Loucy (cell line): Measurements from ENCODE around the gene RANBP3.

ENCODE experiments used
- H2AFZ ChIP-seq: fragments of 200-600 bp; sonication (generic); 2 replicates; pipeline ENCODE4 v1.6.0; 2016; ENCODE audit warnings: antibody characterized with exemption, mild to moderate bottlenecking, low read length, moderate library complexity
- H3F3A ChIP-seq: fragments of 200-600 bp; 2 replicates; pipeline ENCODE4 v1.6.0; 2016; ENCODE audit warnings: antibody characterized with exemption, low read depth, mild to moderate bottlenecking
- H3K27me3 ChIP-seq: fragments of 200-600 bp; sonication (generic); 2 replicates; pipeline ENCODE4 v1.6.1; 2014; ENCODE audit warnings: low read length, mild to moderate bottlenecking; ENCODE audit not compliant: insufficient read depth, poor library complexity, severe bottlenecking
- H3K36me3 ChIP-seq: fragments of 200-600 bp; sonication (generic); 2 replicates; pipeline ENCODE4 v1.6.1; 2016; ENCODE audit warnings: low read length; ENCODE audit not compliant: insufficient read depth
- H3K4me1 ChIP-seq: fragments of 200-600 bp; sonication (generic); 2 replicates; pipeline ENCODE4 v1.5.1; 2014; ENCODE audit warnings: low read length, mild to moderate bottlenecking; ENCODE audit not compliant: insufficient read depth, poor library complexity, severe bottlenecking
- H3K4me2 ChIP-seq: fragments of 200-600 bp; sonication (generic); 2 replicates; pipeline ENCODE4 v1.6.0; 2014; ENCODE audit warnings: antibody characterized with exemption, low read length, low read depth, mild to moderate bottlenecking; ENCODE audit not compliant: poor library complexity, severe bottlenecking
- H3K4me3 ChIP-seq: fragments of 200-600 bp; sonication (generic); 2 replicates; pipeline ENCODE4 v1.5.1; 2014; ENCODE audit warnings: low read length, mild to moderate bottlenecking, mixed read lengths; ENCODE audit not compliant: poor library complexity, severe bottlenecking
- H3K79me2 ChIP-seq: fragments of 200-600 bp; sonication (generic); 2 replicates; pipeline ENCODE4 v1.6.1; 2014; ENCODE audit warnings: low read length; ENCODE audit not compliant: insufficient read depth
- H3K9ac ChIP-seq: fragments of 200-600 bp; sonication (generic); 2 replicates; pipeline ENCODE4 v1.6.0; 2014; ENCODE audit warnings: mild to moderate bottlenecking, low read depth, low read length, moderate library complexity; ENCODE audit not compliant: poor library complexity, severe bottlenecking
- H3K9me2 ChIP-seq: fragments of 200-600 bp; sonication (generic); replicated peaks from 2 replicates; pipeline ENCODE4 v1.6.1; 2016; ENCODE audit warnings: low read depth, low read length, mixed read lengths
- H3K9me3 ChIP-seq: fragments of 200-600 bp; sonication (generic); 2 replicates; pipeline ENCODE4 v1.6.1; 2014; ENCODE audit warnings: mild to moderate bottlenecking, antibody characterized with exemption, low read length, low read depth; ENCODE audit not compliant: insufficient read depth
- H4K20me1 ChIP-seq: fragments of 200-600 bp; sonication (generic); 2 replicates; pipeline ENCODE4 v1.6.0; 2014; ENCODE audit warnings: antibody characterized with exemption, low read length, mild to moderate bottlenecking; ENCODE audit not compliant: insufficient read depth, poor library complexity, severe bottlenecking
- EZH2phosphoT487 ChIP-seq: fragments of 200-600 bp; IDR thresholded peaks from 2 replicates; pipeline ENCODE4 v1.6.1; 2018; ENCODE audit warnings: antibody characterized with exemption, mild to moderate bottlenecking, moderate library complexity, borderline replicate concordance
- TF ChIP-seq, protein P1 (sequence below): fragments of 200-600 bp; sonication (generic); conservative IDR thresholded peaks from 2 replicates; pipeline ENCODE4 v1.5.1; 2014; ENCODE audit warnings: mild to moderate bottlenecking, antibody characterized with exemption, low read length

RANBP3 gene

DNA sequence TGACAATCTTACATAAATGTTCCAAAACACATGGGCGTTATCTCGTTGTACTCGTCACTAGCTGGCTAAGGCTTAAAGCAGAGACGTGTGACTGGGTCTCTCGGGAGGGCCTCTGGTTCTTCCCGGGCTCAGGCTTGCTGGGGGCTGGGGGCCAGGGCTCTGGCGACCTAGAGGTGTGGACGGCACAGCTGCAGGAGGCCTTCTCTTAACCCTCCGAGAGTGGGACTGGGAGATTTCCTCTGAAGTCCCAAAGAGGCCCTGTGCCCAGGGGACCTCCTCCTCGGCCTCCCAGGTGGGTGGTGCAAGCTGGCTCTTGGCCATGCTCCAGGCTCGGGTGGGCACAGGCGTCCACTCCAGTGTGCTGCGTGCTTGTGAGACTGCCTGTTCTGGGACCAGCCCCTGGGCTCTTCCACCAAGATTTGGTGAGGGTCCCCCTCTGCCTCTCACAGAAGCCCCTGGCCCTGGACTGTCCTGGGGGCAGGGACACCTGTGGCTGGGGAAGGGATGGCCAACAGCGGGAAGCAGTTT, 61.7 kb downstream of the RANBP3 start:
- H3K9me2 ChIP-seq = no peaks in the 10 kb centered on the region
- no peaks in the 10 kb centered on the region for H3K9me3 ChIP-seq
- no peaks in the 10 kb centered on the region for H3K27me3 ChIP-seq
- peaks cover 53% of the 10 kb centered on the region; the same call in 1 of the 2 replicates for H3K36me3 ChIP-seq
- H4K20me1 ChIP-seq = no peaks in the 10 kb centered on the region
- no peak overlapping the region for H3K4me2 ChIP-seq
- no peak for TF ChIP-seq EZH2phosphoT487
- TF ChIP-seq, protein P1, sequence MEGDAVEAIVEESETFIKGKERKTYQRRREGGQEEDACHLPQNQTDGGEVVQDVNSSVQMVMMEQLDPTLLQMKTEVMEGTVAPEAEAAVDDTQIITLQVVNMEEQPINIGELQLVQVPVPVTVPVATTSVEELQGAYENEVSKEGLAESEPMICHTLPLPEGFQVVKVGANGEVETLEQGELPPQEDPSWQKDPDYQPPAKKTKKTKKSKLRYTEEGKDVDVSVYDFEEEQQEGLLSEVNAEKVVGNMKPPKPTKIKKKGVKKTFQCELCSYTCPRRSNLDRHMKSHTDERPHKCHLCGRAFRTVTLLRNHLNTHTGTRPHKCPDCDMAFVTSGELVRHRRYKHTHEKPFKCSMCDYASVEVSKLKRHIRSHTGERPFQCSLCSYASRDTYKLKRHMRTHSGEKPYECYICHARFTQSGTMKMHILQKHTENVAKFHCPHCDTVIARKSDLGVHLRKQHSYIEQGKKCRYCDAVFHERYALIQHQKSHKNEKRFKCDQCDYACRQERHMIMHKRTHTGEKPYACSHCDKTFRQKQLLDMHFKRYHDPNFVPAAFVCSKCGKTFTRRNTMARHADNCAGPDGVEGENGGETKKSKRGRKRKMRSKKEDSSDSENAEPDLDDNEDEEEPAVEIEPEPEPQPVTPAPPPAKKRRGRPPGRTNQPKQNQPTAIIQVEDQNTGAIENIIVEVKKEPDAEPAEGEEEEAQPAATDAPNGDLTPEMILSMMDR = no peak
- H3K4me3 ChIP-seq = no peak overlapping the region
- no peaks in the 10 kb centered on the region for H3K4me1 ChIP-seq
- H3K9ac ChIP-seq = no peak overlapping the region
- no peaks in the 10 kb centered on the region for H3F3A ChIP-seq
- no peaks in the 10 kb centered on the region for H3K79me2 ChIP-seq
- H2AFZ ChIP-seq = no peak overlapping the region

- TF ChIP-seq, protein P1 = no peak
- TF ChIP-seq EZH2phosphoT487 = no peak
- H3K27me3 ChIP-seq = no peaks in the 10 kb centered on the region
- H3K4me3 ChIP-seq = no peak overlapping the region
- no peaks in the 10 kb centered on the region for H3K79me2 ChIP-seq
- no peaks in the 10 kb centered on the region for H3K4me1 ChIP-seq
- no peaks in the 10 kb centered on the region for H3K9me2 ChIP-seq
- no peaks in the 10 kb centered on the region for H3K9me3 ChIP-seq
- no peak overlapping the region for H3K9ac ChIP-seq
- H4K20me1 ChIP-seq = no peaks in the 10 kb centered on the region
- no peak overlapping the region for H3K4me2 ChIP-seq
- H3F3A ChIP-seq = no peaks in the 10 kb centered on the region
- H3K36me3 ChIP-seq = peaks cover 49% of the 10 kb centered on the region; the same call in 1 of the 2 replicates
- H2AFZ ChIP-seq = no peak overlapping the region
Observed at GRCh38 chr19:5915782-5916165, 62.2 kb downstream of the RANBP3 start.

GRCh38 chr19:5914946-5915781, 62.8 kb downstream of the RANBP3 start:
- no peaks in the 10 kb centered on the region for H3K9me2 ChIP-seq
- no peak overlapping the region for H3K4me3 ChIP-seq
- H2AFZ ChIP-seq = no peak overlapping the region
- H3K27me3 ChIP-seq = no peaks in the 10 kb centered on the region
- peaks cover 43% of the 10 kb centered on the region; the same call in 1 of the 2 replicates for H3K36me3 ChIP-seq
- TF ChIP-seq, protein P1 = no peak
- no peak for TF ChIP-seq EZH2phosphoT487
- H3K9ac ChIP-seq = no peak overlapping the region
- H3K4me1 ChIP-seq = no peaks in the 10 kb centered on the region
- no peaks in the 10 kb centered on the region for H3K9me3 ChIP-seq
- no peaks in the 10 kb centered on the region for H3F3A ChIP-seq
- no peak overlapping the region for H3K4me2 ChIP-seq
- H3K79me2 ChIP-seq = no peaks in the 10 kb centered on the region
- no peaks in the 10 kb centered on the region for H4K20me1 ChIP-seq
